H1 (cell line): Measurements from ENCODE around the gene TAOK2. TPM values are rescaled to one million over a fixed set of nuclear protein-coding genes. Genes with fewer than 3 reads are reported as not detected.

Experiments used
- CTCF ChIA-PET: fragments of 300-600 bp; sonication (Branson Sonifier 250); formaldehyde crosslinking; loops from one replicate; lab custom pipeline; 2021; ENCODE audit not compliant: partially characterized antibody; lab: Charles Lee
- POLR2A ChIA-PET: fragments of 300-600 bp; sonication (Branson Sonifier 250); formaldehyde crosslinking; loops from one replicate; lab custom pipeline; 2021; ENCODE audit warnings: inconsistent platforms; ENCODE audit not compliant: partially characterized antibody; lab: Charles Lee
- DNase-seq, 2 experiments: peaks; one replicate each; pipeline versions ENCODE4 v3.0.0 to v3.0.0-alpha.2; 2010 to 2022; ENCODE audit warnings: low spot score in 2 of 2, low read depth in 1 of 2, mixed read lengths in 1 of 2
- FAIRE-seq: peaks from 2 replicates; lab custom pipeline; 2011; peaks lifted over from hg19 to GRCh38; lab: Jason Lieb, UNC
- H2AFZ ChIP-seq: 2 replicates; pipeline ENCODE4 v1.8.1; 2012; ENCODE audit warnings: low read length, inconsistent platforms
- H2AK5ac ChIP-seq: 2 replicates; pipeline ENCODE4 v1.6.1; 2013; ENCODE audit warnings: low read depth, low read length
- H2BK120ac ChIP-seq: replicated peaks from 2 replicates; pipeline ENCODE3; 2013; ENCODE audit warnings: low read depth, low read length, inconsistent platforms
- H2BK12ac ChIP-seq: 2 replicates; pipeline ENCODE4 v1.6.1; 2013; ENCODE audit warnings: low read depth, low read length
- H2BK15ac ChIP-seq: 2 replicates; pipeline ENCODE4 v1.6.1; 2013; ENCODE audit warnings: low read length
- H2BK20ac ChIP-seq: 2 replicates; pipeline ENCODE4 v1.6.1; 2013; ENCODE audit warnings: low read length
- H2BK5ac ChIP-seq: 2 replicates; pipeline ENCODE4 v1.6.1; 2013; ENCODE audit warnings: low read depth, low read length
- H3K14ac ChIP-seq: 2 replicates; pipeline ENCODE4 v1.6.1; 2013; ENCODE audit warnings: inconsistent platforms; ENCODE audit not compliant: insufficient read length
- H3K18ac ChIP-seq: 2 replicates; pipeline ENCODE4 v1.6.1; 2013; ENCODE audit warnings: low read length; ENCODE audit errors: extremely low read depth
- H3K23ac ChIP-seq: 2 replicates; pipeline ENCODE4 v1.6.1; 2013; ENCODE audit warnings: inconsistent platforms; ENCODE audit not compliant: insufficient read length
- H3K23me2 ChIP-seq: 2 replicates; pipeline ENCODE4 v1.6.1; 2013; ENCODE audit warnings: low read depth, low read length
- H3K27ac ChIP-seq: 2 replicates; pipeline ENCODE4 v1.6.1; 2011; ENCODE audit warnings: low read depth, low read length, inconsistent platforms
- H3K27me3 ChIP-seq, 4 experiments: replicated peaks in 1 of 4; 1 replicate in 1 of 4; 2 replicates in 3 of 4; pipeline versions ENCODE4 v1.6.1 to v1.8.1; 2011 to 2013; ENCODE audit warnings: low read length in 3 of 4, mild to moderate bottlenecking in 3 of 4, inconsistent platforms in 2 of 4, mixed read lengths in 2 of 4, moderate library complexity in 1 of 4; ENCODE audit not compliant: control insufficient read depth in 3 of 4, insufficient read depth in 3 of 4; ENCODE audit errors: extremely low read depth in 1 of 4
- H3K36me3 ChIP-seq, 4 experiments: 2 replicates each; pipeline versions ENCODE4 v1.6.1 to v1.8.1; 2011 to 2013; ENCODE audit warnings: mild to moderate bottlenecking in 4 of 4, low read length in 3 of 4, moderate library complexity in 2 of 4, control low read depth in 1 of 4, inconsistent platforms in 1 of 4; ENCODE audit not compliant: insufficient read depth in 4 of 4, control insufficient read depth in 2 of 4
- H3K4ac ChIP-seq: replicated peaks from 2 replicates; pipeline ENCODE3; 2013; ENCODE audit warnings: low read length, low read depth, mixed read lengths, inconsistent platforms; ENCODE audit not compliant: insufficient read length
- H3K4me1 ChIP-seq, 4 experiments: replicated peaks in 1 of 4; 1 replicate in 1 of 4; 2 replicates in 3 of 4; pipeline versions ENCODE4 v1.6.1 to v1.8.1; 2011 to 2013; ENCODE audit warnings: low read length in 3 of 4, inconsistent platforms in 2 of 4, mixed read lengths in 1 of 4; ENCODE audit not compliant: insufficient read depth in 4 of 4, control insufficient read depth in 3 of 4
- H3K4me2 ChIP-seq, 2 experiments: 2 replicates each; pipeline versions ENCODE4 v1.6.1 to v1.8.1; 2011 to 2013; ENCODE audit warnings: low read depth in 2 of 2, low read length in 2 of 2, control low read depth in 1 of 2, inconsistent platforms in 1 of 2, mild to moderate bottlenecking in 1 of 2; ENCODE audit not compliant: insufficient read depth in 1 of 2
- H3K4me3 ChIP-seq, 4 experiments: fragments of 200-600, 300-600 bp in 1 of 4; sonication (generic), shearing (Covaris generic), sonication (Bioruptor Twin) in 1 of 4; 2 replicates each; pipeline versions ENCODE4 v1.5.1 to v1.8.1; 2011 to 2016; ENCODE audit warnings: low read length in 4 of 4, low read depth in 3 of 4, control low read depth in 2 of 4, inconsistent platforms in 2 of 4, mild to moderate bottlenecking in 2 of 4, mixed read lengths in 1 of 4, moderate library complexity in 1 of 4; ENCODE audit not compliant: insufficient read depth in 2 of 4; ENCODE audit errors: extremely low read depth in 1 of 4
- H3K56ac ChIP-seq: replicated peaks from 2 replicates; pipeline ENCODE3; 2013; ENCODE audit warnings: low read depth, mild to moderate bottlenecking, mixed read lengths, low read length, inconsistent platforms; ENCODE audit not compliant: insufficient read length
- H3K79me1 ChIP-seq: 2 replicates; pipeline ENCODE4 v1.6.1; 2013; ENCODE audit warnings: low read depth, low read length, control low read depth
- H3K79me2 ChIP-seq, 2 experiments: 2 replicates each; pipeline versions ENCODE4 v1.6.1 to v1.8.1; 2012 to 2013; ENCODE audit warnings: low read length in 2 of 2, mild to moderate bottlenecking in 2 of 2, inconsistent platforms in 1 of 2; ENCODE audit not compliant: insufficient read depth in 2 of 2, control insufficient read depth in 1 of 2
- H3K9ac ChIP-seq, 4 experiments: replicated peaks in 1 of 4; 1 replicate in 1 of 4; 2 replicates in 3 of 4; pipeline versions ENCODE4 v1.6.1 to v1.8.1; 2011 to 2013; ENCODE audit warnings: low read depth in 3 of 4, low read length in 3 of 4, control low read depth in 2 of 4, mild to moderate bottlenecking in 2 of 4, moderate library complexity in 2 of 4, inconsistent platforms in 1 of 4; ENCODE audit errors: extremely low read depth in 1 of 4
- H3K9me3 ChIP-seq, 2 experiments: 2 replicates each; pipeline versions ENCODE4 v1.6.1 to v1.8.1; 2012 to 2013; ENCODE audit warnings: mild to moderate bottlenecking in 2 of 2, moderate library complexity in 2 of 2, control low read depth in 1 of 2, inconsistent platforms in 1 of 2, low read depth in 1 of 2, low read length in 1 of 2, mixed read lengths in 1 of 2; ENCODE audit not compliant: insufficient read depth in 2 of 2
- H4K20me1 ChIP-seq, 2 experiments: replicated peaks in 1 of 2; 2 replicates each; pipeline versions ENCODE3 to v1.8.1; 2011 to 2013; ENCODE audit warnings: inconsistent platforms in 2 of 2, low read length in 2 of 2, mild to moderate bottlenecking in 1 of 2; ENCODE audit not compliant: insufficient read depth in 2 of 2, control insufficient read depth in 1 of 2
- H4K5ac ChIP-seq: 2 replicates; pipeline ENCODE4 v1.6.1; 2013; ENCODE audit warnings: low read length, low read depth, mixed read lengths, inconsistent platforms; ENCODE audit not compliant: insufficient read length
- H4K8ac ChIP-seq: 2 replicates; pipeline ENCODE4 v1.8.0; 2013; ENCODE audit warnings: mild to moderate bottlenecking, moderate library complexity, low read length, inconsistent platforms; ENCODE audit not compliant: insufficient read depth; ENCODE audit errors: extremely low read depth
- H4K91ac ChIP-seq: replicated peaks from 2 replicates; pipeline ENCODE3; 2013; ENCODE audit warnings: low read length, mixed read lengths, inconsistent platforms; ENCODE audit not compliant: insufficient read length
- EP300 ChIP-seq, 2 experiments: IDR thresholded peaks; 1 replicate in 1 of 2; 2 replicates in 1 of 2; pipeline ENCODE4 v1.6.1; 2011 to 2012; ENCODE audit warnings: low read depth in 2 of 2, low read length in 2 of 2, mild to moderate bottlenecking in 2 of 2, borderline replicate concordance in 1 of 2, inconsistent platforms in 1 of 2, moderate library complexity in 1 of 2
- SP2 ChIP-seq: IDR thresholded peaks from 2 replicates; pipeline ENCODE4 v1.6.1; 2012; ENCODE audit warnings: mild to moderate bottlenecking, low read length, inconsistent platforms
- TAF1 ChIP-seq: IDR thresholded peaks from 2 replicates; pipeline ENCODE4 v1.6.1; 2011; ENCODE audit warnings: mild to moderate bottlenecking, low read depth, low read length
- WGBS, 2 experiments: shearing (Covaris generic) in 1 of 2; methylation state at CpG; one replicate each; pipeline versions ENCODE4 v1.1.6 to v1.1.7; 2013 to 2015; ENCODE audit warnings: low lambda C conversion rate in 2 of 2, mixed read lengths in 2 of 2, inconsistent platforms in 1 of 2, low coverage in 1 of 2, missing lambda C conversion rate in 1 of 2; ENCODE audit not compliant: insufficient replicate concordance in 2 of 2, insufficient coverage in 1 of 2, insufficient read length in 1 of 2; ENCODE audit errors: extremely low coverage in 1 of 2, missing lambda C conversion rate in 1 of 2; 5-methylcytosine and 5-hydroxymethylcytosine counted together
- polyA plus RNA-seq, 7 experiments: library from polyadenylated mRNA; depleted of rRNA in 3 of 7; stranded (reverse) in 5 of 7; unstranded in 2 of 7; fragments of >200 nt in 5 of 7; fragments of 200-250 nt in 2 of 7; gene quantifications; 1 replicate in 5 of 7; 2 replicates in 1 of 7; 4 replicates in 1 of 7; pipeline versions ENCODE4 v1.2.1 to v1.2.3, GENCODE V29; 2011 to 2013; ENCODE audit warnings: missing spikeins in 2 of 7, mixed read lengths in 2 of 7
- total RNA-seq: library from RNA; stranded (reverse); fragmentation: NEBNext Ultra II Directional; extraction: Animal tissue kit (Norgen Biotek cat#: 25700); gene quantifications from 2 replicates; pipeline ENCODE4 v1.2.1, GENCODE V29; 2021

The TAOK2 gene
- total and polyA plus RNA-seq, 2 of the 8 experiments (the other 6 are each of a cell fraction or from before 2014, with no cell fraction given): 13.5 to 32.6 TPM

DNA sequence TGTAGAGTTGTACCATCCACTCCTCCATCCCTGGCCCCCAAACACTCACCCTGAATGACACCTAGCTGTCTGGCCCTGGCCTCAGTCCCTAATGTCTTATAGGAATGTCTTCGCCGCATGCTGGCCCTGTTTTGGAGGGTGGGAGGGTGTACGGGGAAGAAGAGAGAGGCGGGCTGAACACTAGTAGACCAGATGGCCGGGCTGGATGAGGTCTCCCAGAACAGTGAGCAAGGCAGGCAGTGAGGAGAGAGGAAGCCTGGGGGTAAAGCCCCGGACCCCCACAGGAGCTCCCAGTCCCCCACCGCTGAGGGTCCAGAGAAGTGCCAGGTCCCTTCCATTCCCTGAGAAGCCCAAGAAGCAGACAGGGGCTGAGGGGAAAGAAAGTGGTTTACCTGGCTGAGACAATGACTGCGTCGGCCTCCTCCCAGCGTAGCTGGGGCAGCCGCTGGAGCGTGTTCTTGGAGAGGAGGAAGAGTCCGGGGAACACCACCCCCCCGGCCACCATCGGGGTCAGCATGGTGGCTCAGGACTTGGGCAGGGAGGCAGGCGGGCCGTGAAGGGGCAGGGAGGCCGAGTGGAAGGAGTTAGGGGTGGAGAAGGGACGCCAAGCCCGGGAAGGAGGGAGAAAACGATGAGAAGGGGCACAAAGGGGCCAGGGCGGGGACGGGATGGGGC, 56.5 kb downstream of the TAOK2 start:
- TF ChIP-seq TAF1 (0 out of 2 replicates have a peak, but pooled peaks have one; percentile 6), EP300 (IDR thresholded peaks at IDR 0.05; ENCODE audit: borderline replicate concordance in 1 of 2, low read depth in 2 of 2, low read length in 2 of 2) (no peak), SP2 (no peak)
- H3K56ac ChIP-seq: no peak overlapping the region
- 13% methylated on average over 17 of the region's 23 CpGs; no CpG with 5 or more reads in 1 of the 2 experiments for WGBS, 2 experiments

More for the DNA sequence above, 56.5 kb downstream of the TAOK2 start:
- Histone ChIP-seq H2BK20ac (no peak overlapping the region), H3K9me3 (no peaks in the 10 kb centered on the region), H3K27ac (no peak overlapping the region), H3K79me1 (peaks cover 5% of the 10 kb centered on the region; the same call in 1 of the 2 replicates), H3K4me2 (peak overlapping the region; percentile 84 to 96), H3K4me3 (peak overlapping the region; percentile 46 to 90 (median 55)), H3K4me1 (peaks cover 0 to 26% (median 19%) of the 10 kb centered on the region in 4 experiments; a peak in 6 of 7 replicates), H2AK5ac (no peak overlapping the region), H3K14ac (peak overlapping the region; percentile 37), H3K9ac (peak overlapping the region in 3 of 4 experiments; percentile 25 to 58 (median 52); a peak in 3 of 7 replicates), H2BK12ac (no peak overlapping the region), H4K5ac (peak overlapping the region; percentile 81), H3K36me3 (peaks cover 0 to 7% (median under 1%) of the 10 kb centered on the region in 4 experiments; a peak in 2 of 8 replicates), H3K23ac (no peak overlapping the region), H3K4ac (peak overlapping the region; percentile 65), H2BK5ac (peak overlapping the region; percentile 44; the same call in 1 of the 2 replicates), H3K18ac (peak overlapping the region; percentile 97), H2BK15ac (no peak overlapping the region), H2BK120ac (no peak overlapping the region), H3K27me3 (peaks cover 0 to 14% (median 5%) of the 10 kb centered on the region in 4 experiments; a peak in 2 of 7 replicates), H2AFZ (peak overlapping the region; percentile 50; the same call in 1 of the 2 replicates), H4K8ac (peak overlapping the region; percentile 78), H4K91ac (peak overlapping the region; percentile 52), H3K23me2 (peaks cover 10% of the 10 kb centered on the region; the same call in 1 of the 2 replicates), H4K20me1 (peaks cover 12 to 16% of the 10 kb centered on the region in 2 experiments), H3K79me2 (no peaks in the 10 kb centered on the region)
- ChIA-PET CTCF (interaction anchor here (0.8 to 3.0 kb wide), 6 partner anchors 24 to 213 kb away, joined by 3 to 13 read pairs (median 8); partner anchors contain the start of genes ASPHD1, PAGR1, SEZ6L2 and TAOK2), POLR2A (interaction anchor here (1.3 to 4.2 kb wide), 5 partner anchors 19 to 320 kb away, joined by 4 to 25 read pairs (median 6); partner anchors contain the start of genes ALDOA and DOC2A)
- DNase-seq (no peak), FAIRE-seq (no peak)
